ENCODE data around the gene UGCG.

DNA sequence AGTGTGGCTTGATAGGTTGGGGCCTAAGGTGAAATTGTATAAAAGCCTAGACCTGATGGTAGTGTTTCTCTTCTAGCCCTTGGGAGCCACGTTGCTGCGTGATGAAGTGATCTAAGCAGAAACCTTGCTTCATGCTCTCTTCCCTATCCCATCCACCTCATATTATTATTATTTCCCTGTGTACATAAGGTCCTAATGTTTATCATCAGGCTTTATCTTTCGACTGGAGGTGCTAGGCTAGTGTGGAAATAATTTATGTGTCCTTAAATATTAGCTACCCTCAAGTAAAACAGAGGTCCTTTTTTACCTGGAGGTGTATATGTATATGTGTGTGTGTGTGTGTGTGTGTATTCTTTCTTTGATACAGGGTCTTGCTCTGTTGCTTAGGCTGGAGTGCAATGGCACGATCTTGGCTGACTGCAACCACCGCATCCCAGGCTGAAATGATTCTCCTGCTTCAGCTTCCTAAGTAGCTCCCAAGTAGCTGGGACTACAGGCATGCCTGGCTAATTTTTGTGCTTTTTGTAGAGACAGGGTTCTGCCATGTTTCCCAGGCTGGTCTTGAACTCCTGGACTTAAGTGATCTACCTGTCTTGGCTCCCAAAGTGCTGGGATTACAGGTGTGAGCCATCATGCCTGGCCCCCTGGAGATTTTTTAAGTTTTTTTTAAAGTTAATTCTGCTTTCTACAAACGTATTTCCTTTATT lies 3.7 kb downstream of the UGCG start:
- TF ChIP-seq GATA2 (IDR thresholded peaks at IDR 0.05; ENCODE audit: low read depth, low read length) (no peak), GATA3 (IDR thresholded peaks at IDR 0.05; ENCODE audit: low read depth, low read length) (no peak)

Data from SH-SY5Y (cell line).